Right forelimb (tissue), 1 donor: ENCODE results near the gene KIF27.
"Not testable (repeated sequence)": the region's sequence is repeated elsewhere in the genome, so short reads cannot be mapped to it uniquely, and the experiment has no call there.

ENCODE experiments used
- DNase-seq: peaks from one replicate; pipeline ENCODE4 v3.0.0-alpha.2; 2018

KIF27 gene

GRCh38 chr9:83809213-83809612 lies 112.0 kb downstream of the KIF27 start:
- DNase-seq = not testable (repeated sequence)

GRCh38 chr9:83804454-83804853 lies 116.8 kb downstream of the KIF27 start:
- DNase-seq = not testable (repeated sequence)

- DNase-seq = not testable (repeated sequence)
These were observed 117.3 kb downstream of the KIF27 start for GRCh38 chr9:83803941-83804340.

GRCh38 chr9:83800236-83801033 lies 120.8 kb downstream of the KIF27 start:
- no peak for DNase-seq

GRCh38 chr9:83794051-83794450 lies 127.2 kb downstream of the KIF27 start:
- DNase-seq = no peak

- no peak for DNase-seq
These were observed 128.5 kb downstream of the KIF27 start for GRCh38 chr9:83792746-83793145.
